PC-9 (cell line): Measurements from ENCODE around the gene SLC6A18. TPM values are rescaled to one million over a fixed set of nuclear protein-coding genes. Genes with fewer than 3 reads are reported as not detected.

Source experiments
- BruUV-seq: library from RNA; stranded (reverse); fragments of 400-500 nt; replicated peaks from 2 replicates; lab custom pipeline; 2021; lab: Mats Ljungman, UMichigan
- CTCF ChIA-PET: fragments of 300-600 bp; sonication (Branson Sonifier 250); formaldehyde crosslinking; loops from one replicate; lab custom pipeline; 2022; ENCODE audit warnings: antibody characterized with exemption; lab: Charles Lee
- POLR2A ChIA-PET: fragments of 300-600 bp; sonication (Branson Sonifier 250); formaldehyde crosslinking; loops from one replicate; lab custom pipeline; 2022; ENCODE audit warnings: antibody characterized with exemption; ENCODE audit not compliant: unreplicated experiment; lab: Charles Lee
- DNase-seq, 2 experiments: peaks; one replicate each; pipeline versions ENCODE4 v3.0.0 to v3.0.0-alpha.2; 2015 to 2022; ENCODE audit warnings: mixed read lengths in 1 of 2
- H2AFZ ChIP-seq: fragments of 200-600 bp; sonication (generic); 2 replicates; pipeline ENCODE4 v1.8.1; 2017; ENCODE audit warnings: antibody characterized with exemption
- H3F3A ChIP-seq: fragments of 200-600 bp; sonication (generic); 2 replicates; pipeline ENCODE4 v1.8.1; 2017; ENCODE audit warnings: antibody characterized with exemption, mild to moderate bottlenecking, low read depth; ENCODE audit not compliant: insufficient read depth
- H3K27ac ChIP-seq: fragments of 200-600 bp; sonication (generic); 2 replicates; pipeline ENCODE4 v1.6.1; 2016; ENCODE audit warnings: mixed run types
- H3K27me3 ChIP-seq: fragments of 200-600 bp; sonication (generic); 2 replicates; pipeline ENCODE4 v1.6.1; 2016; ENCODE audit warnings: low read depth, mixed run types; ENCODE audit not compliant: insufficient read depth
- H3K36me3 ChIP-seq: fragments of 200-600 bp; sonication (generic); 2 replicates; pipeline ENCODE4 v1.6.1; 2016; ENCODE audit warnings: low read depth, mixed run types
- H3K4me1 ChIP-seq: fragments of 200-600 bp; sonication (generic); replicated peaks from 2 replicates; pipeline ENCODE4 v1.6.1; 2016; ENCODE audit warnings: mixed run types; ENCODE audit not compliant: insufficient read depth
- H3K4me2 ChIP-seq: fragments of 200-600 bp; sonication (generic); 2 replicates; pipeline ENCODE4 v1.6.1; 2017; ENCODE audit warnings: mixed run types
- H3K4me3 ChIP-seq: fragments of 200-600 bp; sonication (generic); 2 replicates; pipeline ENCODE4 v1.6.1; 2016; ENCODE audit warnings: mixed run types
- H3K79me2 ChIP-seq: fragments of 200-600 bp; sonication (generic); 2 replicates; pipeline ENCODE4 v1.6.1; 2017; ENCODE audit warnings: low read depth, mixed run types
- H3K9me2 ChIP-seq: fragments of 200-600 bp; sonication (generic); 2 replicates; pipeline ENCODE4 v1.8.1; 2017; ENCODE audit warnings: mild to moderate bottlenecking; ENCODE audit not compliant: insufficient read depth
- H3K9me3 ChIP-seq: fragments of 200-600 bp; sonication (generic); 2 replicates; pipeline ENCODE4 v1.8.1; 2016; ENCODE audit warnings: low read depth; ENCODE audit not compliant: insufficient read depth
- H4K20me1 ChIP-seq: fragments of 200-600 bp; sonication (generic); 2 replicates; pipeline ENCODE4 v1.8.1; 2017; ENCODE audit not compliant: insufficient read depth
- EZH2 ChIP-seq: fragments of 200-600 bp; sonication (generic); IDR thresholded peaks from 2 replicates; pipeline ENCODE4 v1.8.0; 2017; ENCODE audit warnings: antibody characterized with exemption, low read depth
- intact Hi-C: fragments of 100-400 bp; cut with micrococcal nuclease; formaldehyde crosslinking; loops from one replicate; pipeline ENCODE4 v1.10.0; 2022; ENCODE audit not compliant: unreplicated experiment
- total RNA-seq: library from RNA; stranded (reverse); gene quantifications from 2 replicates; pipeline ENCODE4 v1.2.3, GENCODE V29; 2021
- TF ChIP-seq, protein P1 (sequence below): fragments of 200-600 bp; sonication (generic); conservative IDR thresholded peaks from 2 replicates; pipeline ENCODE4 v1.6.1; 2017; ENCODE audit warnings: mixed run types, antibody characterized with exemption, mild to moderate bottlenecking, moderate library complexity

Gene SLC6A18
- total RNA-seq, 1 experiment from 2014 or later, result not detected

GRCh38 chr5:1182360-1182632, 42.9 kb upstream of the SLC6A18 start:
- 0 out of 2 replicates have a peak, but pooled peaks cover 7% of the 10 kb centered on the region for H3F3A ChIP-seq
- no peak overlapping the region for H3K4me3 ChIP-seq
- DNase-seq, result no peak
- intact Hi-C loops, result no loop called here
- no TSS peak for BruUV-seq
- peaks cover 100% of the 10 kb centered on the region for H3K27me3 ChIP-seq
- H3K9me2 ChIP-seq, result no peaks in the 10 kb centered on the region
- no peaks in the 10 kb centered on the region; the same call in 1 of the 2 replicates for H4K20me1 ChIP-seq
- ChIA-PET CTCF (no interaction called here), POLR2A (interaction anchor here (0.9 kb wide), 1 partner anchor 770 kb away, joined by 4 read pairs; no protein-coding TSS in a partner anchor)
- no peaks in the 10 kb centered on the region for H3K4me1 ChIP-seq
- H3K36me3 ChIP-seq, result no peaks in the 10 kb centered on the region
- H3K4me2 ChIP-seq, result no peak overlapping the region
- no peak overlapping the region for H2AFZ ChIP-seq
- no peaks in the 10 kb centered on the region for H3K9me3 ChIP-seq
- no peak overlapping the region for H3K27ac ChIP-seq
- H3K79me2 ChIP-seq, result no peaks in the 10 kb centered on the region
- TF ChIP-seq EZH2, result no peak
- TF ChIP-seq, protein P1, sequence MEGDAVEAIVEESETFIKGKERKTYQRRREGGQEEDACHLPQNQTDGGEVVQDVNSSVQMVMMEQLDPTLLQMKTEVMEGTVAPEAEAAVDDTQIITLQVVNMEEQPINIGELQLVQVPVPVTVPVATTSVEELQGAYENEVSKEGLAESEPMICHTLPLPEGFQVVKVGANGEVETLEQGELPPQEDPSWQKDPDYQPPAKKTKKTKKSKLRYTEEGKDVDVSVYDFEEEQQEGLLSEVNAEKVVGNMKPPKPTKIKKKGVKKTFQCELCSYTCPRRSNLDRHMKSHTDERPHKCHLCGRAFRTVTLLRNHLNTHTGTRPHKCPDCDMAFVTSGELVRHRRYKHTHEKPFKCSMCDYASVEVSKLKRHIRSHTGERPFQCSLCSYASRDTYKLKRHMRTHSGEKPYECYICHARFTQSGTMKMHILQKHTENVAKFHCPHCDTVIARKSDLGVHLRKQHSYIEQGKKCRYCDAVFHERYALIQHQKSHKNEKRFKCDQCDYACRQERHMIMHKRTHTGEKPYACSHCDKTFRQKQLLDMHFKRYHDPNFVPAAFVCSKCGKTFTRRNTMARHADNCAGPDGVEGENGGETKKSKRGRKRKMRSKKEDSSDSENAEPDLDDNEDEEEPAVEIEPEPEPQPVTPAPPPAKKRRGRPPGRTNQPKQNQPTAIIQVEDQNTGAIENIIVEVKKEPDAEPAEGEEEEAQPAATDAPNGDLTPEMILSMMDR, result no peak

GRCh38 chr5:1182633-1183423, 42.4 kb upstream of the SLC6A18 start:
- intact Hi-C loops, result no loop called here
- Histone ChIP-seq H3K36me3 (no peaks in the 10 kb centered on the region), H3K79me2 (no peaks in the 10 kb centered on the region), H4K20me1 (no peaks in the 10 kb centered on the region; the same call in 1 of the 2 replicates), H3K9me3 (no peaks in the 10 kb centered on the region), H3K4me1 (no peaks in the 10 kb centered on the region), H3K27me3 (peaks cover 100% of the 10 kb centered on the region), H3K4me3 (no peak overlapping the region), H3K4me2 (no peak overlapping the region), H3K27ac (no peak overlapping the region), H3K9me2 (no peaks in the 10 kb centered on the region), H3F3A (0 out of 2 replicates have a peak, but pooled peaks cover 7% of the 10 kb centered on the region), H2AFZ (no peak overlapping the region)
- BruUV-seq, result no TSS peak
- no peak for DNase-seq
- TF ChIP-seq EZH2, result peak; percentile 52; the same call in 1 of the 2 replicates
- TF ChIP-seq, protein P1, result no peak
- POLR2A ChIA-PET, result interaction anchor here (0.9 kb wide), 1 partner anchor 771 kb away, joined by 4 read pairs; no protein-coding TSS in a partner anchor
- CTCF ChIA-PET, result no interaction called here

GRCh38 chr5:1183424-1184162, 41.6 kb upstream of the SLC6A18 start:
- no peak overlapping the region for H3K4me2 ChIP-seq
- POLR2A ChIA-PET, result interaction anchor here (0.9 kb wide), 1 partner anchor 772 kb away, joined by 4 read pairs; no protein-coding TSS in a partner anchor
- H2AFZ ChIP-seq, result no peak overlapping the region
- DNase-seq, result no peak
- no TSS peak for BruUV-seq
- no peak overlapping the region for H3K27ac ChIP-seq
- H3K9me3 ChIP-seq, result no peaks in the 10 kb centered on the region
- H3K79me2 ChIP-seq, result no peaks in the 10 kb centered on the region
- no peak overlapping the region for H3K4me3 ChIP-seq
- TF ChIP-seq EZH2, result no peak
- TF ChIP-seq, protein P1, result no peak
- H3F3A ChIP-seq, result 0 out of 2 replicates have a peak, but pooled peaks cover 7% of the 10 kb centered on the region
- no peaks in the 10 kb centered on the region for H3K9me2 ChIP-seq
- no peaks in the 10 kb centered on the region; the same call in 1 of the 2 replicates for H4K20me1 ChIP-seq
- intact Hi-C loops, result no loop called here
- CTCF ChIA-PET, result no interaction called here
- H3K36me3 ChIP-seq, result no peaks in the 10 kb centered on the region
- H3K27me3 ChIP-seq, result peaks cover 100% of the 10 kb centered on the region
- H3K4me1 ChIP-seq, result no peaks in the 10 kb centered on the region
